ENCODE results near the gene KCNMA1.

Gene KCNMA1

DNA sequence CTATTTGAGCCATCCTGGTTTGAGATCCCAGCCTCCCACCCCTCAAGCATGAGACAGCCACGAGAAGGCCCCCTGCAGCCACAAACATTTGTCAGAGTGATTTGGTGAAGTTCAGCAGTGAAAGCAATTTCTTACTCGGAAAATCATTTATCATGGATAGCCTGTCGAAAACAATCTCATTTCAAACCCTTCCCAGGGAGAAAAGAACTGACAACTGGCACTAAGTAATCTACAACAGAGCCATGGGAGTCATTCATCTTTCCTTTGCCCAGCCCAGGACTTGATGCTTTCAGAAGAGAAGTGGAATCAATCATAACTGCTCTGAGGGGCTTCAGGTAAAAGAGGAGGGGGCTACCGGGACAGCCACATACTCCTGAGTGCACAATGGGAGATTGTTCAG is 411.2 kb downstream of the KCNMA1 start:
- no peak overlapping the region for H3K27ac ChIP-seq
- H4K20me1 ChIP-seq: no peaks in the 10 kb centered on the region
- H3K36me3 ChIP-seq: no peaks in the 10 kb centered on the region
- H3K4me3 ChIP-seq: no peak overlapping the region
- peaks cover 14% of the 10 kb centered on the region for H3K4me1 ChIP-seq
- no peaks in the 10 kb centered on the region for H3K27me3 ChIP-seq
- TF ChIP-seq Cebpa-rat (IDR thresholded peaks at IDR 0.05): no peak
- H3K9ac ChIP-seq: no peak overlapping the region
- no peak overlapping the region for H3K4me2 ChIP-seq
- no peaks in the 10 kb centered on the region for H3K9me3 ChIP-seq

DNA sequence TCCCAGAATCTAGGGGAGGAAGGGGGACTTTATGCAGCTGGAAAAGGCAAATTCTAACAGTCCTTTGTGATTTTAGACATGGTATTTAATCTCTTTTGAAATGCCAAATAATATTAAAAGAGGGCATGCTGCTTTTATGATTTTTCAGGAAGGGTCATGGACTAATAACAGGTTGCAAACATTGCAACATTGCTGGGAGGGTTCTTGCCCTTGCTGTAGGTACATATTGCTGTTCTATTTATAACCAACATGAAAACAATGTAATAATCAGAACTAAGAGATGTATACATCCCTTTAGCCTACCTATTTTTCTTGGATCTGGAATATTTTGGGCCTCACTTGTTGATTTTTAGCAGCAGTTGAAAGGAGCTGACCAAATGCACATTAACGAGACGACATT is 411.6 kb downstream of the KCNMA1 start:
- H3K9ac ChIP-seq: no peak overlapping the region
- H4K20me1 ChIP-seq: no peaks in the 10 kb centered on the region
- no peak for TF ChIP-seq Cebpa-rat (IDR thresholded peaks at IDR 0.05)
- H3K4me3 ChIP-seq: no peak overlapping the region
- peaks cover 14% of the 10 kb centered on the region for H3K4me1 ChIP-seq
- H3K27ac ChIP-seq: no peak overlapping the region
- H3K36me3 ChIP-seq: no peaks in the 10 kb centered on the region
- no peaks in the 10 kb centered on the region for H3K9me3 ChIP-seq
- peak overlapping the region; percentile 60 for H3K4me2 ChIP-seq
- H3K27me3 ChIP-seq: no peaks in the 10 kb centered on the region

DNA sequence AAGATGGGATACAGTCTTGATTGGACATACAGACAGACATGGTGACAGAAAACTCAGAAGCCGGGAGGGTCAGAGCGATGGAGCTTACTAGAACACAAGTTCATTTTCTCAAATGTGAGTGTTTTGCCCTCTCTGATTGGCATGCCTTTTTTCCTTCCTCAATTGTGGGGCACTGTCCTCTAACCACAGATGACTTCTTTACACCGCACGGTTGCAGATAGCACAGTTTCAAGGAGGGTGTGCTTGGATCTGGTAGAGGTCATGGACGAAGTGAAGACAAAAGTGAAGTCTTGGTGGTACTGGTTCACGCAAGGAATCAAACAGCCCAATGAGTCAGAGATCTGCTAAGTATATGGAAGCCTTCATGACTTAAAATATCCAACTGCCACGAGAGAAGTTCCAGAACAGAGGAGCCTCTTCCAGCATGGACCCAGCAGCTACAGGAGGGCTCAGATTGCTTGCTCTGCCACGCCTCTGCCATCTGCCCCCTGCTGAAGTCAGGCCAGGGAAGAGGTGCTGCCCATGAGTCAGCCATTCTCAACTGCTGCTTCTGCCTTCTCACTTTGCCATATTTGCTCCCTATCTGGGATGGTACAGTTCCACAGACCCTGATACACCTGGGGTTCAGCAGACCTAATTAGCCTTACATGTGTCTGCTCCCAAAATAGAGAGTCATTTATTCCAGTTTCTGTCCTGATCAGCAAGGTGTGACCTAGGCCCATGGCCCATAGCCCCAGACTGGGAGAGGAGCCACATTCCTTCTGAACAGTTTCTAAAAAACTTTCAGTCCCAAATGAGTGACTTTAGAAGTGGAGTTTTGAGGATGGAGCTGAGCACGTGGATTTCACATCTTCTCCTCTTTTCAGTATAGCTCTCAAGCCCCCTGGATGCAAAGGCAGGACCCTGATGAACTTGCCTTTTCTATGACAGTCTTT is 413.8 kb downstream of the KCNMA1 start:
- Histone ChIP-seq H3K4me3 (no peak overlapping the region), H3K4me2 (no peak overlapping the region), H3K4me1 (peaks cover 14% of the 10 kb centered on the region), H4K20me1 (no peaks in the 10 kb centered on the region), H3K27me3 (no peaks in the 10 kb centered on the region), H3K36me3 (no peaks in the 10 kb centered on the region), H3K27ac (no peak overlapping the region), H3K9ac (no peak overlapping the region), H3K9me3 (no peaks in the 10 kb centered on the region)
- no peak for TF ChIP-seq Cebpa-rat (IDR thresholded peaks at IDR 0.05)

DNA sequence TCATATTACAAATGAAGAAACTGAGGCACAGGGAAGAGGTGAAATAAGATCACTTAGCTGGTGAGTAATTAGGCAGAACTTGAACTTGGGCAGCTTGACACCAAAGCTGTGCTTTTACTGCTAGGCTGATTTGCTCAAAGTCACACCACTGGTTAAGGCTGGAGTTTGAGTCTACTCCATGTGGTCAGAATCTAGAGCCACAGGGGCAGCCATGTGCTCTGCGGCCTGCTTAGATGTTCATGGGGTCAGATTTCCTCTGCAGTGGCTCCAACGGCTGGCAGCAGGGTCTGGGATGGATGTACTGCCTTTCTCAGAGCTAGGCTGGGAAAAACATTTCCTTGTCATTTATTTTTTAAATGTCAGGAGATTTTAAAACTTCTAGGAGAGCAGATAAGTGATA is 417.5 kb downstream of the KCNMA1 start:
- Histone ChIP-seq H4K20me1 (no peaks in the 10 kb centered on the region), H3K27ac (no peak overlapping the region), H3K9me3 (no peaks in the 10 kb centered on the region), H3K4me3 (no peak overlapping the region), H3K27me3 (no peaks in the 10 kb centered on the region), H3K4me2 (no peak overlapping the region), H3K4me1 (peaks cover 3% of the 10 kb centered on the region), H3K9ac (no peak overlapping the region), H3K36me3 (no peaks in the 10 kb centered on the region)
- no peak for TF ChIP-seq Cebpa-rat (IDR thresholded peaks at IDR 0.05)

DNA sequence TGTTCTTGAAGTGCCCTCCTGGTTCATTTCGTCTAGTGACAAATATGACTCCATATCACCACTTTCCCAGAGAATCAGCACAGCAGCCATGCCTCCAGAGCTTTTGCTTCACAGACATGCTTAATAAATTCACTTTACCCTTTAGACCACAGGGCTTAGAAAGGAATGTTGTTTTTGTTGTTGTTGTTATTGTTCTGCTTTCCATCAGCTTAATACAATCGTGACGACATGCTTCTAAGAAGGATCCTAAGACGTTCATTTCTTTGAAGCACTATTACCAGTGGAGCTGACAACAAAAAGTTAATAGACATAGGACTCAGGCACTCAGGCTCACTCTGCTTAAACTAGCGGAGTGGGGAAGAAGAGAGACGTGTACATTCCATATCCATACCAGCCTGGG is 418.6 kb downstream of the KCNMA1 start:
- Histone ChIP-seq H3K4me3 (no peak overlapping the region), H4K20me1 (no peaks in the 10 kb centered on the region), H3K4me1 (peaks cover 7% of the 10 kb centered on the region), H3K4me2 (no peak overlapping the region), H3K36me3 (no peaks in the 10 kb centered on the region), H3K9ac (no peak overlapping the region), H3K9me3 (no peaks in the 10 kb centered on the region), H3K27ac (no peak overlapping the region), H3K27me3 (no peaks in the 10 kb centered on the region)
- no peak for TF ChIP-seq Cebpa-rat (IDR thresholded peaks at IDR 0.05)

GRCh38 chr10:77214799-77215198 is 422.8 kb downstream of the KCNMA1 start:
- no peak for TF ChIP-seq Cebpa-rat (IDR thresholded peaks at IDR 0.05)
- Histone ChIP-seq H3K4me2 (0 out of 2 replicates have a peak overlapping the region, but pooled peaks have one; percentile 41), H3K4me1 (peaks cover 13% of the 10 kb centered on the region), H3K9me3 (peaks cover 5% of the 10 kb centered on the region; the same call in 1 of the 2 replicates), H3K27ac (no peak overlapping the region), H4K20me1 (no peaks in the 10 kb centered on the region), H3K9ac (no peak overlapping the region), H3K27me3 (no peaks in the 10 kb centered on the region), H3K36me3 (no peaks in the 10 kb centered on the region), H3K4me3 (no peak overlapping the region)

DNA sequence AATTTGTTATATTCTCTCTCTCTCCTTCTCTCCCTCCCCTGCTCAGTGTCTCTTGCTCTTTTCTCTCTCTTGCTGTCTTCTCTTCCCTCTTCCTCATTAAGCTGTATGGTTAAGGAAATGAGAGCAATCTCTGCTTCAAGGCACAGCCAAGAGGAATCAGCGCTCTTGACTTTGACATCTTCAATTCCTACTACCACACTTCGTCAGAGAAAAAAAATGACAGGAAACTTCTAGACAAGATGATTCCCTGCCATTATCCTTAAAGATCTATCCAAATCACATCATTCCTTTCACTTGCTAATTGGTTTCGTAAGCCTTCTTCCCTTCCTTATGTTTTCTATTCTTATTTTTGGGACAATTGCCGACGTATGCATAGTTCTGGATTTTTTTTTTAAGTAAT is 425.0 kb downstream of the KCNMA1 start:
- Histone ChIP-seq H3K9ac (no peak overlapping the region), H3K36me3 (no peaks in the 10 kb centered on the region), H3K27ac (no peak overlapping the region), H3K4me3 (no peak overlapping the region), H4K20me1 (no peaks in the 10 kb centered on the region), H3K27me3 (no peaks in the 10 kb centered on the region), H3K4me2 (no peak overlapping the region), H3K9me3 (peaks cover 5% of the 10 kb centered on the region; the same call in 1 of the 2 replicates), H3K4me1 (peaks cover 13% of the 10 kb centered on the region)
- TF ChIP-seq Cebpa-rat (IDR thresholded peaks at IDR 0.05): no peak

GRCh38 chr10:77210645-77211044 is 427.0 kb downstream of the KCNMA1 start:
- peaks cover 5% of the 10 kb centered on the region; the same call in 1 of the 2 replicates for H3K9me3 ChIP-seq
- H3K9ac ChIP-seq: no peak overlapping the region
- H4K20me1 ChIP-seq: no peaks in the 10 kb centered on the region
- no peak for TF ChIP-seq Cebpa-rat (IDR thresholded peaks at IDR 0.05)
- H3K36me3 ChIP-seq: no peaks in the 10 kb centered on the region
- no peak overlapping the region for H3K27ac ChIP-seq
- H3K4me1 ChIP-seq: peaks cover 13% of the 10 kb centered on the region
- H3K4me3 ChIP-seq: no peak overlapping the region
- H3K4me2 ChIP-seq: no peak overlapping the region
- no peaks in the 10 kb centered on the region for H3K27me3 ChIP-seq

GRCh38 chr10:77208684-77209256 is 428.8 kb downstream of the KCNMA1 start:
- Histone ChIP-seq H3K9me3 (peaks cover 11% of the 10 kb centered on the region; the same call in 1 of the 2 replicates), H4K20me1 (no peaks in the 10 kb centered on the region), H3K27ac (no peak overlapping the region), H3K36me3 (no peaks in the 10 kb centered on the region), H3K4me2 (no peak overlapping the region), H3K4me3 (no peak overlapping the region), H3K27me3 (no peaks in the 10 kb centered on the region), H3K9ac (no peak overlapping the region), H3K4me1 (peaks cover 3% of the 10 kb centered on the region)
- TF ChIP-seq Cebpa-rat (IDR thresholded peaks at IDR 0.05): no peak

DNA sequence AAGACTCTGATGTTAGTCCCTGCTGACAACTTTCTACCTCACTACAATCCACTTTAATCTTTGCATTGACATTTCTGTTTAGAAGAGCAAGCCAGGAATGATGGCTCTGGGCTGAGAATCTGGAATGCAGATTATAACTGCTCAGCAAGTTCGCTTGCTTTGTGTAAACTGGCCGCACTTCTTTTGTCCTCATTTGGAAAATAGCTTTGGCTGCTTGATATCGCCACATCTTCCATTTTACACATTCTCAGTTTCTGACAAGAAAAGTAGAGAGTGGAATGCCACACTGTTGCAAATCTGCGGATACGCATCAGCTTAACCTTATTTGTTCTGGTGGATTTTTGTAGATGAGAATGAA is 429.8 kb downstream of the KCNMA1 start:
- Histone ChIP-seq H3K4me3 (no peak overlapping the region), H3K27ac (no peak overlapping the region), H4K20me1 (no peaks in the 10 kb centered on the region), H3K9me3 (peaks cover 11% of the 10 kb centered on the region; the same call in 1 of the 2 replicates), H3K4me1 (no peaks in the 10 kb centered on the region), H3K4me2 (no peak overlapping the region), H3K9ac (no peak overlapping the region), H3K36me3 (no peaks in the 10 kb centered on the region), H3K27me3 (no peaks in the 10 kb centered on the region)
- TF ChIP-seq Cebpa-rat (IDR thresholded peaks at IDR 0.05): no peak
